GM23338 (cell line): Measurements from ENCODE around the gene ADAMTS13. TPM values are rescaled to one million over a fixed set of nuclear protein-coding genes. Genes with fewer than 3 reads are reported as not detected.

Source experiments
- ATAC-seq: fragments of 200-7000 bp; cut with Tn5 transposase; 3 replicates; pipeline ENCODE4 v1.9.1; 2020
- DNase-seq: peaks from one replicate; pipeline ENCODE4 v3.0.0-alpha.2; 2015; ENCODE audit warnings: low spot score
- H2AFZ ChIP-seq: fragments of 200-600 bp; sonication (generic); 2 replicates; pipeline ENCODE4 v1.8.0; 2016; ENCODE audit warnings: antibody characterized with exemption, mild to moderate bottlenecking, moderate library complexity
- H3F3A ChIP-seq: fragments of 200-600 bp; sonication (generic); replicated peaks from 2 replicates; pipeline ENCODE4 v1.8.0; 2017; ENCODE audit warnings: antibody characterized with exemption, mixed run types, low read depth
- H3K27ac ChIP-seq: fragments of 200-600 bp; sonication (generic); 2 replicates; pipeline ENCODE4 v1.6.1; 2016; ENCODE audit warnings: low read depth
- H3K27me3 ChIP-seq: fragments of 200-600 bp; sonication (generic); 2 replicates; pipeline ENCODE4 v1.8.0; 2016; ENCODE audit warnings: mild to moderate bottlenecking, mixed run types, moderate library complexity; ENCODE audit not compliant: insufficient read depth
- H3K36me3 ChIP-seq: fragments of 200-600 bp; sonication (generic); 2 replicates; pipeline ENCODE4 v1.8.0; 2016; ENCODE audit warnings: mild to moderate bottlenecking; ENCODE audit not compliant: insufficient read depth
- H3K4me1 ChIP-seq: fragments of 200-600 bp; sonication (generic); 2 replicates; pipeline ENCODE4 v1.8.0; 2016; ENCODE audit warnings: mild to moderate bottlenecking, moderate library complexity; ENCODE audit not compliant: insufficient read depth
- H3K4me2 ChIP-seq: fragments of 200-600 bp; sonication (generic); 2 replicates; pipeline ENCODE4 v1.7.1; 2017; ENCODE audit warnings: mixed run types
- H3K4me3 ChIP-seq: fragments of 200-600 bp; sonication (generic); 2 replicates; pipeline ENCODE4 v1.6.1; 2016; ENCODE audit warnings: mixed run types
- H3K79me2 ChIP-seq: fragments of 200-600 bp; sonication (generic); replicated peaks from 2 replicates; pipeline ENCODE4 v1.8.0; 2017; ENCODE audit warnings: mild to moderate bottlenecking; ENCODE audit not compliant: insufficient read depth
- H3K9me2 ChIP-seq: fragments of 200-600 bp; sonication (generic); 2 replicates; pipeline ENCODE4 v1.8.0; 2017; ENCODE audit not compliant: insufficient read depth
- H4K20me1 ChIP-seq: fragments of 200-600 bp; sonication (generic); replicated peaks from 2 replicates; pipeline ENCODE4 v1.8.0; 2017; ENCODE audit warnings: mild to moderate bottlenecking; ENCODE audit not compliant: insufficient read depth
- H3K27ac Mint-ChIP-seq: 2 replicates; pipeline ENCODE4 v1.8.0; 2020; ENCODE audit warnings: inconsistent platforms, mild to moderate bottlenecking, moderate library complexity, mixed read lengths
- H3K27me3 Mint-ChIP-seq: 3 replicates; pipeline ENCODE4 v1.8.0; 2022; ENCODE audit warnings: low read depth, mild to moderate bottlenecking, moderate library complexity, mixed read lengths, inconsistent platforms; ENCODE audit not compliant: insufficient read depth, poor library complexity
- H3K36me3 Mint-ChIP-seq: 3 replicates; pipeline ENCODE4 v1.8.0; 2021; ENCODE audit warnings: low read depth, mild to moderate bottlenecking, inconsistent platforms, moderate library complexity, mixed read lengths
- H3K4me1 Mint-ChIP-seq: 3 replicates; pipeline ENCODE4 v1.8.0; 2020; ENCODE audit warnings: mild to moderate bottlenecking, inconsistent platforms, mixed read lengths
- H3K4me3 Mint-ChIP-seq: 3 replicates; pipeline ENCODE4 v1.8.0; 2021; ENCODE audit warnings: moderate library complexity, mild to moderate bottlenecking, inconsistent platforms, mixed read lengths
- H3K9me3 Mint-ChIP-seq: 3 replicates; pipeline ENCODE4 v1.8.0; 2020; ENCODE audit warnings: moderate library complexity, mild to moderate bottlenecking, inconsistent platforms, mixed read lengths
- CREB1 ChIP-seq: fragments of 250-450 bp; sonication (Bioruptor Pico); IDR thresholded peaks from 2 replicates; pipeline ENCODE4 v1.5.0; 2020; ENCODE audit warnings: low read depth, mild to moderate bottlenecking, moderate library complexity
- ETS1 ChIP-seq: IDR thresholded peaks from 2 replicates; pipeline ENCODE4 v1.6.1; 2016; ENCODE audit warnings: antibody characterized with exemption
- EZH2 ChIP-seq: fragments of 200-600 bp; sonication (generic); IDR thresholded peaks from one replicate; pipeline ENCODE4 v1.8.0; 2017; ENCODE audit warnings: antibody characterized with exemption, mild to moderate bottlenecking, low read depth; ENCODE audit not compliant: unreplicated experiment
- EZH2phosphoT487 ChIP-seq: fragments of 200-600 bp; sonication (generic); IDR thresholded peaks from one replicate; pipeline ENCODE4 v1.8.1; 2018; ENCODE audit warnings: antibody characterized with exemption; ENCODE audit not compliant: unreplicated experiment
- JUNB ChIP-seq: IDR thresholded peaks from one replicate; pipeline ENCODE4 v1.6.1; 2016; ENCODE audit warnings: antibody characterized with exemption; ENCODE audit not compliant: unreplicated experiment
- NANOG ChIP-seq: IDR thresholded peaks from 2 replicates; pipeline ENCODE4 v1.6.1; 2016; ENCODE audit warnings: antibody characterized with exemption, borderline replicate concordance
- POLR2AphosphoS5 ChIP-seq: IDR thresholded peaks from 2 replicates; pipeline ENCODE4 v1.6.1; 2016; ENCODE audit warnings: antibody characterized with exemption, low read depth
- STAT1 ChIP-seq: IDR thresholded peaks from one replicate; pipeline ENCODE4 v1.6.1; 2016; ENCODE audit warnings: antibody characterized with exemption; ENCODE audit not compliant: unreplicated experiment
- ZNF114 ChIP-seq: fragments of 250-450 bp; sonication (Bioruptor Pico); IDR thresholded peaks from 2 replicates; pipeline ENCODE4 v1.5.0; 2020; ENCODE audit warnings: mild to moderate bottlenecking, moderate library complexity
- ZNF331 ChIP-seq: fragments of 250-450 bp; sonication (Bioruptor Pico); IDR thresholded peaks from 2 replicates; pipeline ENCODE4 v1.5.0; 2020; ENCODE audit warnings: low read depth, mild to moderate bottlenecking, moderate library complexity
- polyA plus RNA-seq: library from polyadenylated mRNA; unstranded; fragments of >200 nt; fragmentation: Nextera tagmentation; extraction: Ambion mirVana; gene quantifications from 2 replicates; pipeline ENCODE4 v1.2.1, GENCODE V29; 2016
- total RNA-seq: library from RNA; depleted of rRNA; stranded (reverse); fragments of >200 nt; shearing (Covaris generic); gene quantifications from 2 replicates; pipeline ENCODE4 v1.2.3, GENCODE V29; 2014
- TF ChIP-seq, protein P1 (sequence below): IDR thresholded peaks from one replicate; pipeline ENCODE4 v1.6.1; 2018; ENCODE audit warnings: antibody characterized with exemption; ENCODE audit not compliant: unreplicated experiment
- TF ChIP-seq, protein P2 (sequence below), 2 experiments: fragments of 200-600 bp in 1 of 2; sonication (generic) in 1 of 2; conservative IDR thresholded peaks; 2 replicates each; pipeline versions ENCODE4 v1.5.1 to v1.6.1; 2016 to 2017; ENCODE audit warnings: antibody characterized with exemption in 2 of 2, low read depth in 2 of 2, mild to moderate bottlenecking in 2 of 2, moderate library complexity in 1 of 2
- TF ChIP-seq, protein P3 (sequence below): fragments of 250-450 bp; sonication (Bioruptor Pico); IDR thresholded peaks from 2 replicates; pipeline ENCODE4 v1.5.0; 2020; ENCODE audit warnings: mild to moderate bottlenecking, moderate library complexity

ADAMTS13 gene
- total and polyA plus RNA-seq, 2 experiments from 2014 or later = 6.0 TPM

DNA sequence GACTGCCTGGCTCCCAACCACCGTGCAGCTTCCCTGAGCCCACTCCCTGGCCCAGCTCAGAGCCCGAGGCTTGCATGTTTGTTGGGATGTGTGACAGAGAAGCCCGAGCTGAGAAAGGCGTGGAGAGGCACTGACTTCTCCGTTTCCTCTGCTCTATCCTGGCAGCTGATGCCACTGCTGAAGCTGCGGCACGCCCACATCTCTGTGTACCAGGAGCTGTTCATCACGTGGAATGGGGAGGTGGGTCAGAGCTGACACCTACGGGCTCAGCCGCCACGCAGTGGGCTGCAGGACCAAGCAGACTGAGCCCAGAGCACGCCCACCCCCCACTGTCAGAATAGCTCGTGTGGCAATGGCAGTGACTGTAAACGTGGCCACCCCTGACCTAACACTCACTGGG is 36.7 kb upstream of the ADAMTS13 start:
- Histone ChIP-seq H4K20me1 (no peaks in the 10 kb centered on the region), H3K27ac (no peak overlapping the region), H2AFZ (no peak overlapping the region), H3K9me2 (peaks cover 11% of the 10 kb centered on the region; the same call in 1 of the 2 replicates), H3K36me3 (no peaks in the 10 kb centered on the region), H3K4me1 (no peaks in the 10 kb centered on the region), H3K4me2 (no peak overlapping the region), H3F3A (no peaks in the 10 kb centered on the region), H3K4me3 (no peak overlapping the region), H3K27me3 (no peaks in the 10 kb centered on the region), H3K79me2 (no peaks in the 10 kb centered on the region)
- H3K27me3 Mint-ChIP-seq = peaks cover 9% of the 10 kb centered on the region
- DNase-seq = no peak
- peaks cover 8% of the 10 kb centered on the region for H3K9me3 Mint-ChIP-seq
- no peak for ATAC-seq
- no peaks in the 10 kb centered on the region for H3K36me3 Mint-ChIP-seq
- no peak overlapping the region for H3K27ac Mint-ChIP-seq
- H3K4me3 Mint-ChIP-seq = no peak overlapping the region
- TF ChIP-seq, protein P1, sequence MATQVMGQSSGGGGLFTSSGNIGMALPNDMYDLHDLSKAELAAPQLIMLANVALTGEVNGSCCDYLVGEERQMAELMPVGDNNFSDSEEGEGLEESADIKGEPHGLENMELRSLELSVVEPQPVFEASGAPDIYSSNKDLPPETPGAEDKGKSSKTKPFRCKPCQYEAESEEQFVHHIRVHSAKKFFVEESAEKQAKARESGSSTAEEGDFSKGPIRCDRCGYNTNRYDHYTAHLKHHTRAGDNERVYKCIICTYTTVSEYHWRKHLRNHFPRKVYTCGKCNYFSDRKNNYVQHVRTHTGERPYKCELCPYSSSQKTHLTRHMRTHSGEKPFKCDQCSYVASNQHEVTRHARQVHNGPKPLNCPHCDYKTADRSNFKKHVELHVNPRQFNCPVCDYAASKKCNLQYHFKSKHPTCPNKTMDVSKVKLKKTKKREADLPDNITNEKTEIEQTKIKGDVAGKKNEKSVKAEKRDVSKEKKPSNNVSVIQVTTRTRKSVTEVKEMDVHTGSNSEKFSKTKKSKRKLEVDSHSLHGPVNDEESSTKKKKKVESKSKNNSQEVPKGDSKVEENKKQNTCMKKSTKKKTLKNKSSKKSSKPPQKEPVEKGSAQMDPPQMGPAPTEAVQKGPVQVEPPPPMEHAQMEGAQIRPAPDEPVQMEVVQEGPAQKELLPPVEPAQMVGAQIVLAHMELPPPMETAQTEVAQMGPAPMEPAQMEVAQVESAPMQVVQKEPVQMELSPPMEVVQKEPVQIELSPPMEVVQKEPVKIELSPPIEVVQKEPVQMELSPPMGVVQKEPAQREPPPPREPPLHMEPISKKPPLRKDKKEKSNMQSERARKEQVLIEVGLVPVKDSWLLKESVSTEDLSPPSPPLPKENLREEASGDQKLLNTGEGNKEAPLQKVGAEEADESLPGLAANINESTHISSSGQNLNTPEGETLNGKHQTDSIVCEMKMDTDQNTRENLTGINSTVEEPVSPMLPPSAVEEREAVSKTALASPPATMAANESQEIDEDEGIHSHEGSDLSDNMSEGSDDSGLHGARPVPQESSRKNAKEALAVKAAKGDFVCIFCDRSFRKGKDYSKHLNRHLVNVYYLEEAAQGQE = no peak
- TF ChIP-seq CREB1 (CRISPR knock-in tag) (no peak), EZH2 (no peak), ETS1 (no peak), POLR2AphosphoS5 (no peak), EZH2phosphoT487 (no peak), STAT1 (no peak), JUNB (no peak), ZNF114 (CRISPR knock-in tag) (no peak), ZNF331 (no peak), NANOG (no peak)
- TF ChIP-seq, protein P2, sequence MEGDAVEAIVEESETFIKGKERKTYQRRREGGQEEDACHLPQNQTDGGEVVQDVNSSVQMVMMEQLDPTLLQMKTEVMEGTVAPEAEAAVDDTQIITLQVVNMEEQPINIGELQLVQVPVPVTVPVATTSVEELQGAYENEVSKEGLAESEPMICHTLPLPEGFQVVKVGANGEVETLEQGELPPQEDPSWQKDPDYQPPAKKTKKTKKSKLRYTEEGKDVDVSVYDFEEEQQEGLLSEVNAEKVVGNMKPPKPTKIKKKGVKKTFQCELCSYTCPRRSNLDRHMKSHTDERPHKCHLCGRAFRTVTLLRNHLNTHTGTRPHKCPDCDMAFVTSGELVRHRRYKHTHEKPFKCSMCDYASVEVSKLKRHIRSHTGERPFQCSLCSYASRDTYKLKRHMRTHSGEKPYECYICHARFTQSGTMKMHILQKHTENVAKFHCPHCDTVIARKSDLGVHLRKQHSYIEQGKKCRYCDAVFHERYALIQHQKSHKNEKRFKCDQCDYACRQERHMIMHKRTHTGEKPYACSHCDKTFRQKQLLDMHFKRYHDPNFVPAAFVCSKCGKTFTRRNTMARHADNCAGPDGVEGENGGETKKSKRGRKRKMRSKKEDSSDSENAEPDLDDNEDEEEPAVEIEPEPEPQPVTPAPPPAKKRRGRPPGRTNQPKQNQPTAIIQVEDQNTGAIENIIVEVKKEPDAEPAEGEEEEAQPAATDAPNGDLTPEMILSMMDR (conservative IDR thresholded peaks at IDR 0.05; ENCODE audit: low read depth in 2 of 2) = no peak
- TF ChIP-seq, protein P3, sequence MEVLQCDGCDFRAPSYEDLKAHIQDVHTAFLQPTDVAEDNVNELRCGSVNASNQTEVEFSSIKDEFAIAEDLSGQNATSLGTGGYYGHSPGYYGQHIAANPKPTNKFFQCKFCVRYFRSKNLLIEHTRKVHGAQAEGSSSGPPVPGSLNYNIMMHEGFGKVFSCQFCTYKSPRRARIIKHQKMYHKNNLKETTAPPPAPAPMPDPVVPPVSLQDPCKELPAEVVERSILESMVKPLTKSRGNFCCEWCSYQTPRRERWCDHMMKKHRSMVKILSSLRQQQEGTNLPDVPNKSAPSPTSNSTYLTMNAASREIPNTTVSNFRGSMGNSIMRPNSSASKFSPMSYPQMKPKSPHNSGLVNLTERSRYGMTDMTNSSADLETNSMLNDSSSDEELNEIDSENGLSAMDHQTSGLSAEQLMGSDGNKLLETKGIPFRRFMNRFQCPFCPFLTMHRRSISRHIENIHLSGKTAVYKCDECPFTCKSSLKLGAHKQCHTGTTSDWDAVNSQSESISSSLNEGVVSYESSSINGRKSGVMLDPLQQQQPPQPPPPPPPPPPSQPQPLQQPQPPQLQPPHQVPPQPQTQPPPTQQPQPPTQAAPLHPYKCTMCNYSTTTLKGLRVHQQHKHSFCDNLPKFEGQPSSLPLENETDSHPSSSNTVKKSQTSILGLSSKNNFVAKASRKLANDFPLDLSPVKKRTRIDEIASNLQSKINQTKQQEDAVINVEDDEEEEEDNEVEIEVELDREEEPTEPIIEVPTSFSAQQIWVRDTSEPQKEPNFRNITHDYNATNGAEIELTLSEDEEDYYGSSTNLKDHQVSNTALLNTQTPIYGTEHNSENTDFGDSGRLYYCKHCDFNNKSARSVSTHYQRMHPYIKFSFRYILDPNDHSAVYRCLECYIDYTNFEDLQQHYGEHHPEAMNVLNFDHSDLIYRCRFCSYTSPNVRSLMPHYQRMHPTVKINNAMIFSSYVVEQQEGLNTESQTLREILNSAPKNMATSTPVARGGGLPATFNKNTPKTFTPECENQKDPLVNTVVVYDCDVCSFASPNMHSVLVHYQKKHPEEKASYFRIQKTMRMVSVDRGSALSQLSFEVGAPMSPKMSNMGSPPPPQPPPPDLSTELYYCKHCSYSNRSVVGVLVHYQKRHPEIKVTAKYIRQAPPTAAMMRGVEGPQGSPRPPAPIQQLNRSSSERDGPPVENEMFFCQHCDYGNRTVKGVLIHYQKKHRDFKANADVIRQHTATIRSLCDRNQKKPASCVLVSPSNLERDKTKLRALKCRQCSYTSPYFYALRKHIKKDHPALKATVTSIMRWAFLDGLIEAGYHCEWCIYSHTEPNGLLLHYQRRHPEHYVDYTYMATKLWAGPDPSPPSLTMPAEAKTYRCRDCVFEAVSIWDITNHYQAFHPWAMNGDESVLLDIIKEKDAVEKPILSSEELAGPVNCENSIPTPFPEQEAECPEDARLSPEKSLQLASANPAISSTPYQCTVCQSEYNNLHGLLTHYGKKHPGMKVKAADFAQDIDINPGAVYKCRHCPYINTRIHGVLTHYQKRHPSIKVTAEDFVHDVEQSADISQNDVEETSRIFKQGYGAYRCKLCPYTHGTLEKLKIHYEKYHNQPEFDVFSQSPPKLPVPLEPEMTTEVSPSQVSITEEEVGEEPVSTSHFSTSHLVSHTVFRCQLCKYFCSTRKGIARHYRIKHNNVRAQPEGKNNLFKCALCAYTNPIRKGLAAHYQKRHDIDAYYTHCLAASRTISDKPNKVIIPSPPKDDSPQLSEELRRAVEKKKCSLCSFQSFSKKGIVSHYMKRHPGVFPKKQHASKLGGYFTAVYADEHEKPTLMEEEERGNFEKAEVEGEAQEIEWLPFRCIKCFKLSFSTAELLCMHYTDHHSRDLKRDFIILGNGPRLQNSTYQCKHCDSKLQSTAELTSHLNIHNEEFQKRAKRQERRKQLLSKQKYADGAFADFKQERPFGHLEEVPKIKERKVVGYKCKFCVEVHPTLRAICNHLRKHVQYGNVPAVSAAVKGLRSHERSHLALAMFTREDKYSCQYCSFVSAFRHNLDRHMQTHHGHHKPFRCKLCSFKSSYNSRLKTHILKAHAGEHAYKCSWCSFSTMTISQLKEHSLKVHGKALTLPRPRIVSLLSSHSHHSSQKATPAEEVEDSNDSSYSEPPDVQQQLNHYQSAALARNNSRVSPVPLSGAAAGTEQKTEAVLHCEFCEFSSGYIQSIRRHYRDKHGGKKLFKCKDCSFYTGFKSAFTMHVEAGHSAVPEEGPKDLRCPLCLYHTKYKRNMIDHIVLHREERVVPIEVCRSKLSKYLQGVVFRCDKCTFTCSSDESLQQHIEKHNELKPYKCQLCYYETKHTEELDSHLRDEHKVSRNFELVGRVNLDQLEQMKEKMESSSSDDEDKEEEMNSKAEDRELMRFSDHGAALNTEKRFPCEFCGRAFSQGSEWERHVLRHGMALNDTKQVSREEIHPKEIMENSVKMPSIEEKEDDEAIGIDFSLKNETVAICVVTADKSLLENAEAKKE (CRISPR knock-in tag) = no peak
- H3K4me1 Mint-ChIP-seq = no peaks in the 10 kb centered on the region
